HT1080 (cell line): ENCODE results near the gene RAB18. TPM values are rescaled to one million over a fixed set of nuclear protein-coding genes. Genes with fewer than 3 reads are reported as not detected.
"Not testable (repeated sequence)": the region's sequence is repeated elsewhere in the genome, so short reads cannot be mapped to it uniquely, and the experiment has no call there.

ENCODE experiments used
- DNase-seq: peaks from one replicate; pipeline ENCODE4 v3.0.0-alpha.2; 2015; ENCODE audit warnings: low read depth
- total RNA-seq: library from RNA; depleted of rRNA; stranded (reverse); fragments of >200 nt; shearing (Covaris generic); gene quantifications from 2 replicates; pipeline ENCODE4 v1.2.3, GENCODE V29; 2014

Gene RAB18
- total RNA-seq, 1 experiment from 2014 or later: 40.2 TPM

GRCh38 chr10:27504808-27505460 lies 830 bp downstream of the RAB18 start:
- DNase-seq: no peak

GRCh38 chr10:27505537-27505936 lies 1.4 kb downstream of the RAB18 start:
- not testable (repeated sequence) for DNase-seq

- DNase-seq: peak; percentile 25
These were observed 2.2 kb downstream of the RAB18 start for GRCh38 chr10:27506280-27506679.

- DNase-seq: no peak
These were observed 8.4 kb downstream of the RAB18 start for GRCh38 chr10:27512548-27512947.

- DNase-seq: no peak
These were observed 9.5 kb downstream of the RAB18 start for GRCh38 chr10:27513451-27514191.

- no peak for DNase-seq
These were observed 10.1 kb downstream of the RAB18 start for GRCh38 chr10:27514243-27514642.

- DNase-seq: no peak
These were observed 14.2 kb downstream of the RAB18 start for GRCh38 chr10:27518261-27518660.

GRCh38 chr10:27525819-27526218 lies 21.7 kb downstream of the RAB18 start:
- no peak for DNase-seq

- no peak for DNase-seq
These were observed 22.1 kb downstream of the RAB18 start for GRCh38 chr10:27526242-27526641.

GRCh38 chr10:27527666-27528295 lies 23.7 kb downstream of the RAB18 start:
- no peak for DNase-seq

GRCh38 chr10:27529010-27529783 lies 25.1 kb downstream of the RAB18 start:
- no peak for DNase-seq

- DNase-seq: no peak
These were observed 26.4 kb downstream of the RAB18 start for GRCh38 chr10:27530477-27530876.

GRCh38 chr10:27531336-27531847 lies 27.3 kb downstream of the RAB18 start:
- no peak for DNase-seq

- DNase-seq: no peak
These were observed 30.1 kb downstream of the RAB18 start for GRCh38 chr10:27534161-27534700.

- no peak for DNase-seq
These were observed 31.2 kb downstream of the RAB18 start for GRCh38 chr10:27535317-27535716.

- no peak for DNase-seq
These were observed 32.3 kb downstream of the RAB18 start for GRCh38 chr10:27536437-27536836.

GRCh38 chr10:27537166-27537565 lies 33.1 kb downstream of the RAB18 start:
- no peak for DNase-seq

- DNase-seq: no peak
These were observed 33.7 kb downstream of the RAB18 start for GRCh38 chr10:27537787-27538186.

- no peak for DNase-seq
These were observed 36.6 kb downstream of the RAB18 start for GRCh38 chr10:27540672-27541071.

GRCh38 chr10:27541796-27542729 lies 38.0 kb downstream of the RAB18 start:
- no peak for DNase-seq
